ENCODE results near the gene POLA2. TPM values are rescaled to one million over a fixed set of nuclear protein-coding genes. Genes with fewer than 3 reads are reported as not detected.

The POLA2 gene
- total and polyA plus RNA-seq, 3 donors from 2014 or later: 21.9 to 27.6 (median 24.2) TPM

DNA sequence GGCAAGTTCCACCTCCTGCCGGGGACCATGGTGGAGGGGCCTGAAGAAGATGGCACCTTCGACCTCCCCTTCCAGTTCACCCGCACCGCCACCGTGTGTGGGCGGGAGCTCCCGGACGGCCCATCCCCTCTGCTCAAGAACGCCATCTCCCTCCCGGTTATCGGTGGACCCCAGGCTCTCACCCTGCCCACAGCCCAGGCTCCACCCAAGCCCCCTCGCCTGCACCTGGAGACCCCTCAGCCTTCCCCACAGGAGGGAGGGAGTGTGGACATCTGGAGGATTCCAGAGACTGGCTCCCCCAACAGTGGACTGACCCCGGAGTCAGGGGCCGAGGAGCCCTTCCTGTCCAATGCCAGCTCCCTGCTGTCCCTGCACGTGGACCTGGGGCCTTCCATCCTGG is 59.3 kb downstream of the POLA2 start:
- intact Hi-C loops (cut with DNase I; ENCODE audit: low total_unique reads): no loop called here
- H3K4me1 ChIP-seq: peaks cover 14% of the 10 kb centered on the region

DNA sequence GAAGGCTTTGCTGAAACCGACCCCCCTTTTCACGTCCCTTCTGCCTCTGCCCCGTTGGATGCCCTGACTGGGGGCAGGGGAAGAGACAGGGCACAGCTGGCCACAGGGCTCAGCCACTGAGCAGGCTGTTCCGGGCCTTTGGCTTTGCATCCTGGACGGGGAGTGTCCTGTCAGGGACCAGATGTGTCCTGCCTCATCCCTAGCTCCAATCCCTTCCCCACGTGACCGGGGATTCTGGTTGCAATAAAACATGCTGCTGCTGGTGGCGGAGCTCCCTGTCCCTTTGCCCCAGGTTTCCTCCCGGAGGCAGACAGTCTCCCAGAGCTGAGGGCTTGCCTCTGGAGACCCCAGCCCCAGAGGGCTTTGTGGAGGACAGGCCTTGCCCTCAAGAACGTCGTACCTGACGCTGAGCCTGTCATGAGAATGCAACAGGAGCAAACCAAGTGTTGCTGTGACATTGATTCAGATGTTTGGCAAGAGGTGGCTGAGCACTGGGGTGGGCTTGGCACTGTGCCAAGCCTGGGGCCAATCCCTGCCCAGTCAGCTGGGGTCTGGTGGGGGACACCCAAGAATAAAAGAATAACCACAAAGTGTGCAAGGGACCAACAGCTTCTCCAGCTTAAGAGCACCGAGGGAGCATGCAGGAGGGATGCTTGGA is 60.2 kb downstream of the POLA2 start:
- H3K27me3 ChIP-seq: no peaks in the 10 kb centered on the region
- no peaks in the 10 kb centered on the region for H3K9me3 ChIP-seq
- intact Hi-C loops (cut with DNase I; ENCODE audit: low total_unique reads): no loop called here
- 44 to 74% methylated on average over 12 to 13 of the region's 13 CpGs for WGBS, 2 donors
- H3K27ac ChIP-seq: no peak overlapping the region
- H3K4me3 ChIP-seq: no peak overlapping the region
- TF ChIP-seq, protein P1, sequence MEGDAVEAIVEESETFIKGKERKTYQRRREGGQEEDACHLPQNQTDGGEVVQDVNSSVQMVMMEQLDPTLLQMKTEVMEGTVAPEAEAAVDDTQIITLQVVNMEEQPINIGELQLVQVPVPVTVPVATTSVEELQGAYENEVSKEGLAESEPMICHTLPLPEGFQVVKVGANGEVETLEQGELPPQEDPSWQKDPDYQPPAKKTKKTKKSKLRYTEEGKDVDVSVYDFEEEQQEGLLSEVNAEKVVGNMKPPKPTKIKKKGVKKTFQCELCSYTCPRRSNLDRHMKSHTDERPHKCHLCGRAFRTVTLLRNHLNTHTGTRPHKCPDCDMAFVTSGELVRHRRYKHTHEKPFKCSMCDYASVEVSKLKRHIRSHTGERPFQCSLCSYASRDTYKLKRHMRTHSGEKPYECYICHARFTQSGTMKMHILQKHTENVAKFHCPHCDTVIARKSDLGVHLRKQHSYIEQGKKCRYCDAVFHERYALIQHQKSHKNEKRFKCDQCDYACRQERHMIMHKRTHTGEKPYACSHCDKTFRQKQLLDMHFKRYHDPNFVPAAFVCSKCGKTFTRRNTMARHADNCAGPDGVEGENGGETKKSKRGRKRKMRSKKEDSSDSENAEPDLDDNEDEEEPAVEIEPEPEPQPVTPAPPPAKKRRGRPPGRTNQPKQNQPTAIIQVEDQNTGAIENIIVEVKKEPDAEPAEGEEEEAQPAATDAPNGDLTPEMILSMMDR (IDR thresholded peaks at IDR 0.05): no peak
- TF ChIP-seq POLR2A (IDR thresholded peaks at IDR 0.05): no peak
- no peaks in the 10 kb centered on the region for H3K36me3 ChIP-seq (ENCODE audit: low read depth, missing control alignments)
- DNase-seq: peak; percentile 36
- H3K4me1 ChIP-seq: peaks cover 5% of the 10 kb centered on the region

More for the DNA sequence above, 59.3 kb downstream of the POLA2 start:
- no peak for TF ChIP-seq POLR2A (IDR thresholded peaks at IDR 0.05)
- TF ChIP-seq, protein P1 (IDR thresholded peaks at IDR 0.05): no peak
- DNase-seq: no peak
- H3K36me3 ChIP-seq (ENCODE audit: low read depth, missing control alignments): no peaks in the 10 kb centered on the region
- no peaks in the 10 kb centered on the region for H3K27me3 ChIP-seq
- H3K4me3 ChIP-seq: no peak overlapping the region
- no peak overlapping the region for H3K27ac ChIP-seq
- 94 to 98% methylated on average over 7 to 15 of the region's 15 CpGs for WGBS, 2 donors
- no peaks in the 10 kb centered on the region for H3K9me3 ChIP-seq

DNA sequence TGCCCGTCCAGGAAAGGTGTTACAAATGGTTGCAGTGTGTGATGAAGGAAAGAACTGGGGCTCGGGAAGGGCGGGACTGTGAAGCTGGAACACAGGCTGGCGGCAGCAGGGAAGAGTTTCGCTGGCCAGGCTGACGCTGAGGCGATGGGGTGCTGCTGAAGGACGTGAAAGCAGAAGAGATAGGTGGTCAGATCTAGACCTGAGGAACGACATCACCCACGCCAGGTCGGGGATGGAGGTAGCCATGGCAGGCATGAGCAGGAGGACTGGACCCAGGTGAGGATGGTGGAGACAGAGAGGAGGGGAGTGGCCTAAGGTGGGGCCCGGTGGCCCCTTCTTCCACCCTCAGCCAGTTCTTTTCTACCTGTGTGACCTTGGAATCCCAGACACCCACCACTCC is 62.1 kb downstream of the POLA2 start:
- Histone ChIP-seq H3K27ac (no peak overlapping the region), H3K4me1 (no peaks in the 10 kb centered on the region), H3K27me3 (no peaks in the 10 kb centered on the region), H3K9me3 (no peaks in the 10 kb centered on the region), H3K4me3 (no peak overlapping the region), H3K36me3 (ENCODE audit: low read depth, missing control alignments) (no peaks in the 10 kb centered on the region)
- DNase-seq: no peak
- 74 to 78% methylated on average over 12 of the region's 12 CpGs for WGBS, 2 donors
- intact Hi-C loops (cut with DNase I; ENCODE audit: low total_unique reads): no loop called here
- TF ChIP-seq, protein P1 (IDR thresholded peaks at IDR 0.05): no peak
- no peak for TF ChIP-seq POLR2A (IDR thresholded peaks at IDR 0.05)

DNA sequence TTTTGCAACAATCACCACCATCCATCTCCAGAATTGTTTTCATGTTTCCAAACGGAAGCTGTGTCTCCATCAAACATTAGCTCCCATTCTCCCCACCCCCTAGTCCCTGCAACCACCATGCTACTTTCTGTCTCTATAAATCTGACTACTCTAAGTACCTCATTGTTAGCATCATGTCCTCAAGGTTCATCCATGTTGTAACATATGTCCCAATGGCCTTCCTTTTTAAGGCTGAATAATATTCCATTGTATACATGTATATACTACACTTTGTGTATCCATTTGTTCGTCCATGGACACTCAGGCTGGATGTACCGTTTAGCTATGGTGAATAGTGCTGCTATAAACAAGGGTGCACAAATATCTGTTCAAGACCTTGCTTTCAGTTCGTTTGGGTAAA is 63.7 kb downstream of the POLA2 start:
- Histone ChIP-seq H3K36me3 (ENCODE audit: low read depth, missing control alignments) (no peaks in the 10 kb centered on the region), H3K4me1 (no peaks in the 10 kb centered on the region), H3K9me3 (no peaks in the 10 kb centered on the region), H3K27ac (no peak overlapping the region), H3K27me3 (no peaks in the 10 kb centered on the region), H3K4me3 (no peak overlapping the region)
- intact Hi-C loops (cut with DNase I; ENCODE audit: low total_unique reads): no loop called here
- TF ChIP-seq, protein P1 (IDR thresholded peaks at IDR 0.05): no peak
- no peak for TF ChIP-seq POLR2A (IDR thresholded peaks at IDR 0.05)
- DNase-seq: no peak
- WGBS, 2 donors: 84 to 85% methylated on average over 4 of the region's 4 CpGs

DNA sequence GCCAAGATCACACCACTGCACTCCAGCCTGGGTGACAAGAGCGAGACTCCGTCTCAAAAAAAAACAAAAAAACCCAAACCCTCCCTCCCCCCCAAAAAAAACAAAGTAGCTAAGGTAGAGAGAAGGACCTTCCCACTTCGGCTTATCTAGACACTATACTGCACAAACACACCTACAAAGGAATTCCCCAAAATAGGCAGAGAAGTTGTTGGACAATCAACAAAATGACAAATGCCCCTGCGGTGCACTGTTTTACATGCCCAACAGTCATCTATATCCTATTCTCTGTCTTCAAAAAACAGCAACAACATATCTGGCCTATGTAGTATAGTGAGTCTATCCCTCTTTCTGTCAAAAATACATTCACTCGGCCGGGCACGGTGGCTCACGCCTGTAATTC is 65.3 kb downstream of the POLA2 start:
- Histone ChIP-seq H3K4me3 (no peak overlapping the region), H3K9me3 (no peaks in the 10 kb centered on the region), H3K4me1 (no peaks in the 10 kb centered on the region), H3K36me3 (ENCODE audit: low read depth, missing control alignments) (no peaks in the 10 kb centered on the region), H3K27me3 (no peaks in the 10 kb centered on the region), H3K27ac (no peak overlapping the region)
- DNase-seq: no peak
- TF ChIP-seq, protein P1 (IDR thresholded peaks at IDR 0.05): no peak
- no peak for TF ChIP-seq POLR2A (IDR thresholded peaks at IDR 0.05)
- intact Hi-C loops (cut with DNase I; ENCODE audit: low total_unique reads): no loop called here
- 83 to 94% methylated on average over 8 of the region's 8 CpGs for WGBS, 2 donors

All from testis (tissue), 3 donors.